Mammary epithelial cell (primary cell): ENCODE measurements around the gene CASP8AP2.

ENCODE experiments used
- EZH2 ChIP-seq: IDR thresholded peaks from 2 replicates; pipeline ENCODE4 v1.6.1; 2012; ENCODE audit warnings: low read length, inconsistent platforms, borderline replicate concordance
- TF ChIP-seq, protein P1 (sequence below), 2 donors: IDR thresholded peaks in 1 of 2; conservative IDR thresholded peaks in 1 of 2; 2 replicates each; pipeline ENCODE4 v1.5.1; 2011 to 2012; ENCODE audit warnings: inconsistent platforms in 2 of 2, low read length in 2 of 2, mild to moderate bottlenecking in 2 of 2, control low read depth in 1 of 2, low read depth in 1 of 2; ENCODE audit not compliant: insufficient read depth in 1 of 2; ENCODE audit errors: extremely low read depth in 1 of 2

- no peak for TF ChIP-seq EZH2
- TF ChIP-seq, protein P1, sequence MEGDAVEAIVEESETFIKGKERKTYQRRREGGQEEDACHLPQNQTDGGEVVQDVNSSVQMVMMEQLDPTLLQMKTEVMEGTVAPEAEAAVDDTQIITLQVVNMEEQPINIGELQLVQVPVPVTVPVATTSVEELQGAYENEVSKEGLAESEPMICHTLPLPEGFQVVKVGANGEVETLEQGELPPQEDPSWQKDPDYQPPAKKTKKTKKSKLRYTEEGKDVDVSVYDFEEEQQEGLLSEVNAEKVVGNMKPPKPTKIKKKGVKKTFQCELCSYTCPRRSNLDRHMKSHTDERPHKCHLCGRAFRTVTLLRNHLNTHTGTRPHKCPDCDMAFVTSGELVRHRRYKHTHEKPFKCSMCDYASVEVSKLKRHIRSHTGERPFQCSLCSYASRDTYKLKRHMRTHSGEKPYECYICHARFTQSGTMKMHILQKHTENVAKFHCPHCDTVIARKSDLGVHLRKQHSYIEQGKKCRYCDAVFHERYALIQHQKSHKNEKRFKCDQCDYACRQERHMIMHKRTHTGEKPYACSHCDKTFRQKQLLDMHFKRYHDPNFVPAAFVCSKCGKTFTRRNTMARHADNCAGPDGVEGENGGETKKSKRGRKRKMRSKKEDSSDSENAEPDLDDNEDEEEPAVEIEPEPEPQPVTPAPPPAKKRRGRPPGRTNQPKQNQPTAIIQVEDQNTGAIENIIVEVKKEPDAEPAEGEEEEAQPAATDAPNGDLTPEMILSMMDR (conservative IDR thresholded peaks at IDR 0.05 in 1 of 2, IDR thresholded peaks at IDR 0.05 in 1 of 2; ENCODE audit: extremely low read depth in 1 of 2, insufficient read depth in 1 of 2, low read depth in 1 of 2, low read length in 2 of 2) = no peak
Measured at GRCh38 chr6:89826029-89826528, 3.6 kb upstream of the CASP8AP2 start.
